GM12865 (cell line): ENCODE measurements around the gene ELN.

ENCODE experiments used
- DNase-seq: peaks from one replicate; pipeline ENCODE4 v3.0.0; 2010; ENCODE audit warnings: low read depth
- H3K4me3 ChIP-seq: 2 replicates; pipeline ENCODE4 v1.5.1; 2011; ENCODE audit warnings: mild to moderate bottlenecking, low read depth, low read length, control low read depth
- TF ChIP-seq, protein P1 (sequence below): IDR thresholded peaks from 2 replicates; pipeline ENCODE4 v1.5.1; 2011; ENCODE audit warnings: low read length, control low read depth, low read depth, inconsistent platforms; ENCODE audit not compliant: insufficient read depth; ENCODE audit errors: missing control alignments

Gene ELN

GRCh38 chr7:74092321-74092963, 64.5 kb downstream of the ELN start:
- peak; percentile 72 for DNase-seq
- TF ChIP-seq, protein P1, sequence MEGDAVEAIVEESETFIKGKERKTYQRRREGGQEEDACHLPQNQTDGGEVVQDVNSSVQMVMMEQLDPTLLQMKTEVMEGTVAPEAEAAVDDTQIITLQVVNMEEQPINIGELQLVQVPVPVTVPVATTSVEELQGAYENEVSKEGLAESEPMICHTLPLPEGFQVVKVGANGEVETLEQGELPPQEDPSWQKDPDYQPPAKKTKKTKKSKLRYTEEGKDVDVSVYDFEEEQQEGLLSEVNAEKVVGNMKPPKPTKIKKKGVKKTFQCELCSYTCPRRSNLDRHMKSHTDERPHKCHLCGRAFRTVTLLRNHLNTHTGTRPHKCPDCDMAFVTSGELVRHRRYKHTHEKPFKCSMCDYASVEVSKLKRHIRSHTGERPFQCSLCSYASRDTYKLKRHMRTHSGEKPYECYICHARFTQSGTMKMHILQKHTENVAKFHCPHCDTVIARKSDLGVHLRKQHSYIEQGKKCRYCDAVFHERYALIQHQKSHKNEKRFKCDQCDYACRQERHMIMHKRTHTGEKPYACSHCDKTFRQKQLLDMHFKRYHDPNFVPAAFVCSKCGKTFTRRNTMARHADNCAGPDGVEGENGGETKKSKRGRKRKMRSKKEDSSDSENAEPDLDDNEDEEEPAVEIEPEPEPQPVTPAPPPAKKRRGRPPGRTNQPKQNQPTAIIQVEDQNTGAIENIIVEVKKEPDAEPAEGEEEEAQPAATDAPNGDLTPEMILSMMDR = no peak
- H3K4me3 ChIP-seq = peak overlapping the region; percentile 86

DNA sequence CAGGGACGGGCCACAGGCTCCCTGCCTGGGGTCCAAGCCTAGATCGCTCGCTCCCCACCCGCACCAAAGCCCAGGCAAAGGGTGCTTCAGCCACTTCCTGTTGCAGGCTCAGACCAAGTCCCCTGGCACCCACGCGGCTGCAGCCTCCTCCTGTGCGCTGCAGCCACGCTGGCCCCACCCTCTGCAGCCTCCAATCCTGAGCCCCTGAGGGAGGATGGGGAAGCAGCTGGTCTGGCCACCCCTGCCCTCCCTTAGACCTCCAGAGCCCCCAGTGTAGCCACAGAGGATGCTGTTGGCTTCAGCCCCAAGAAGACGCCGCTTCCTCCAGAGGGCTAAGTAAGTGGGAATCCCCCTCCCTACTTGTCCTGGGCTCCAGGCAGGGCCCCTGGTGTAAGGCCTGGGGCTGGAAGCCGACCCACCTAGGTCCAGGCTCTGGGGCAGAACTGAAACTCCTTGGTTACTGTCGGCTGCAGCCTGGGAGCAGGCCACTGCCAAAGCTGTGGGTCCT, 65.0 kb downstream of the ELN start:
- peak; percentile 89 for DNase-seq
- peak overlapping the region; percentile 86 for H3K4me3 ChIP-seq
- TF ChIP-seq, protein P1 = no peak

- TF ChIP-seq, protein P1 = no peak
- peak; percentile 32 for DNase-seq
- peak overlapping the region; percentile 86 for H3K4me3 ChIP-seq
These were observed 65.8 kb downstream of the ELN start for GRCh38 chr7:74093671-74094223.

DNA sequence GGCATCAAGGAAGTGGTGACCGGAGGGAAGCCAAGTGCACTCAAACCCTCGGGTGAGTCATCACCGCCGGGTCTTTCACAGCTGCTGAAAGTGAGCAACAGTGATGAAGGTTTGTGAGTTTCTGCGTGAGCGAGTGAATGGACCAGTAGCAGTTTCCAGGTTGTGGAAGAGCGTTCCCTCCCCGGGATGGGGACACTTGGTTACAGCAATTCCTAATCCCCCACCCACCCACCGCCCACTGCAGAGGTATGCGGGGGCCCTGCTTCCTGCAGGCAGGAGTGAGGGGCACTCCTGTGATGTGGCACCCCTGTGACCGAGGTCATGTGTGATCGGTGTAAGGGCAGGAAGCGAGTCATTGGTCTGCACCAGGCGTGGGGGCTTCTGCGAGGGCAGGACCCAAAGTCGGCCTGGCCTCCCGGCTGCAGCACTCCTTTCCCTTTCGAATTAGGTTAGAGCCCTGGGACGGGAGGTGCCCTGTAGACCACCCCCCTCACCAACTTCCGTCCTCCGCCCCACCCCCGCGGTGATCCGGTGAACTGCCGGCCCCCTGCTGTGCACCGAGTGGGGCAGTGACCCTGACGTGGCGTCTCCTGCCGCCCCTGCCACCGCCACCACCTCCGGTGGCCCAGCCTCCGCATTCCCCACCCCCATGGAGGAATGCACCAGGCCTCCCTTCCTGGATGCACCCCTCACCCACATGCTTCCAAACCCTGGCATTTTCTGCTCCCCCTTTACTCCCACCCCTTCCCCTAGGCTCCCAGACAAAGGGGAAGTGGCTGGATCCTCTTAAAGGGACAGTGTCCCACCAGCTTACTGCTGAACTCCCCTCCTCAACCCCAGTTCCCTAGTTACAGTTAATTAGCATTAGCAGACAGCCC, 66.5 kb downstream of the ELN start:
- TF ChIP-seq, protein P1 = no peak
- DNase-seq = peak; percentile 82
- H3K4me3 ChIP-seq = peak overlapping the region; percentile 86

DNA sequence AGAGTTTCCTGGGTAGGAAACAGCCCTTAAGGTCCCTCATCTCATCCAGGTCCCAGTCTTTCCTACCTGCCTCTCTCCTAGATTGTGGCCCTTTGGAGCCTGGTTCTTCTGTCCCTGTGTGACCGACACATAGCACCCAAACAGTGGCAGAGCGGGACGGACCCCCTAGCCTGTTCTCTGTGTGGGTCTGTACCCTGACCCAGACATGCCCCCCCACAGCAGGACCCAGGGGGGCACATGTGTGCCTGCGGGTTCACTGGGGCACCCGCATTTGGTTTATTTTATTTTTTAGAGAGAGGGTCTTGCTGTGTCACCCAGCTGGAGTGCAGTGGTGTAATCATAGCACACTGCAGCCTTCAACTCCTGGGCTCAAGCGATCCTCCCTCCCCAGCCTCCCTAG, 67.2 kb downstream of the ELN start:
- TF ChIP-seq, protein P1 = no peak
- DNase-seq = no peak
- H3K4me3 ChIP-seq = peak overlapping the region; percentile 86

GRCh38 chr7:74097937-74098614, 70.1 kb downstream of the ELN start:
- DNase-seq = no peak
- TF ChIP-seq, protein P1 = no peak
- no peak overlapping the region for H3K4me3 ChIP-seq
